Measurements from ENCODE around the gene CHD2. TPM values are rescaled to one million over a fixed set of nuclear protein-coding genes. Genes with fewer than 3 reads are reported as not detected.

Gene CHD2
- total RNA-seq, 1 donor from 2014 or later: 59.7 TPM

DNA sequence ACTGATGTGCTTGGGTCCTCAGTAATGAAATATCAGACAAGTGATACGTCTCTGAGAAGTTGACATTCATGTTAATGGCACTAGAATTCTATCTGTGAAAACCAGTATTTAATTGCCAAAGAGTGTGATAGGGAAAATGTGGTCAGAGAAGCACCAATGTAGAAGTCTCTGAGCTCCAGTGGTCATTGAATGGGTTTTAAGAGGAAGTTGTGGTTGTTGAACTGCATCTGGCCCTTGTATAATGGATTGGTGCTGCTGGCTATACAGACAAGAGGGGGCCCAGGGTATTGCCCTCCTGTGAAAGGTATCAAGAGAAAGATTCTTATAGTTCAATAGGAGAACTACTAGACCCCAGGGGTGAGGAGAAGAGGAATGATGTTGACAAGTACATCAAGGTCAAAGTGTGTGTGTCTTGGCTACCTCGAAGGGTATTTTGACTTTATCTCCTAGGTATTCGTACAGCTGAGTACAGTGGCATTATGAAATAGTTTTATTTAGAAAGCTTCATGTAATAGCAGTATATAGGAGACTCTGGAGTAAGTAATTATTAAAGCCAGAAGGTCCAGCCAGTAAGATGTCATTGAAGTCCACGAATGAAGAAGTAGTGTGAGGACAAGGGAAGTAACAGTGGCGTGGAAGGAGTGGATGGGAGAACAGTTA is 47.1 kb downstream of the CHD2 start:
- TF ChIP-seq CTCF (IDR thresholded peaks at IDR 0.05): no peak
- Mint-ChIP-seq H3K9me3 (ENCODE audit: low read depth) (peaks cover 19% of the 10 kb centered on the region), H3K4me1 (ENCODE audit: low read depth) (peaks cover 50% of the 10 kb centered on the region), H3K27ac (ENCODE audit: unreplicated experiment) (peak overlapping the region; percentile 23), H3K4me3 (ENCODE audit: unreplicated experiment) (no peak overlapping the region), H3K27me3 (ENCODE audit: low read depth) (no peaks in the 10 kb centered on the region), H3K36me3 (ENCODE audit: low read depth) (peaks cover 68% of the 10 kb centered on the region)
- DNase-seq (ENCODE audit: low spot score): no peak

- Mint-ChIP-seq H3K36me3 (ENCODE audit: low read depth) (peaks cover 56% of the 10 kb centered on the region), H3K4me3 (ENCODE audit: unreplicated experiment) (no peak overlapping the region), H3K9me3 (ENCODE audit: low read depth) (peaks cover 19% of the 10 kb centered on the region), H3K27ac (ENCODE audit: unreplicated experiment) (peak overlapping the region; percentile 69), H3K4me1 (ENCODE audit: low read depth) (peaks cover 27% of the 10 kb centered on the region), H3K27me3 (ENCODE audit: low read depth) (no peaks in the 10 kb centered on the region)
- TF ChIP-seq CTCF (IDR thresholded peaks at IDR 0.05): no peak
- no peak for DNase-seq (ENCODE audit: low spot score)
Measured at GRCh38 chr15:92949604-92950249, 49.6 kb downstream of the CHD2 start.

DNA sequence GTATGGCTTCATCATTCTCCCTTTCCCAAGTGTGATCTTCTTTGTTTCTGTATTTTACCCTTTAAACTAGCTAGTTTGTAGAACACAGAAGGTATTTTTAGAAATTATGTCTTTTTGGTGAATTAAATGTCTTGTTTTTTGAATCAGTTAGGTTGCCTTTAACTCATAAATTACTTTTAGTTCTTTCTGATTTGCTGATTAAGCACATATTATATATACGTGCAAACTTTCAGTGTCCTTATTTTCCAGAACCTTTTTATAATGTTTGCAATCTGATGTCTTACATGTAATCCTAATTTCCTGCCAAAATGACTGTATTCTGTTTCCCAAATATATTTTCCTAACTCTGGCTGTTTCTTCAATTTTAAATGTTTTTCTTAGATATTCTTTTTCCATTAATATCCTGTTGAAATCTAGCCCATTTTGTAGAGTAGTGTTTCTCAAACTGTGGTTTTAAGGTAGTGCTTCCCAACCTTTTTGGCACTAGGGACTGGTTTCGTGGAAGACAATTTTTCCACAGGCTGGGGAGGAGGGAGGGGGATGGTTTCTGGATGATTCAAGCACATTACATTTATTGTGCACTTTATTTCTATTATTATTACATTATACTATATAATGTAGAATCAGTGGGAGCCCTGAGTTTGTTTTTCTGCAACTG is 51.8 kb downstream of the CHD2 start:
- Mint-ChIP-seq H3K27ac (ENCODE audit: unreplicated experiment) (peak overlapping the region; percentile 32), H3K9me3 (ENCODE audit: low read depth) (peaks cover 19% of the 10 kb centered on the region), H3K4me3 (ENCODE audit: unreplicated experiment) (no peak overlapping the region), H3K27me3 (ENCODE audit: low read depth) (no peaks in the 10 kb centered on the region), H3K4me1 (ENCODE audit: low read depth) (peaks cover 22% of the 10 kb centered on the region), H3K36me3 (ENCODE audit: low read depth) (peaks cover 61% of the 10 kb centered on the region)
- TF ChIP-seq CTCF (IDR thresholded peaks at IDR 0.05): no peak
- no peak for DNase-seq (ENCODE audit: low spot score)

DNA sequence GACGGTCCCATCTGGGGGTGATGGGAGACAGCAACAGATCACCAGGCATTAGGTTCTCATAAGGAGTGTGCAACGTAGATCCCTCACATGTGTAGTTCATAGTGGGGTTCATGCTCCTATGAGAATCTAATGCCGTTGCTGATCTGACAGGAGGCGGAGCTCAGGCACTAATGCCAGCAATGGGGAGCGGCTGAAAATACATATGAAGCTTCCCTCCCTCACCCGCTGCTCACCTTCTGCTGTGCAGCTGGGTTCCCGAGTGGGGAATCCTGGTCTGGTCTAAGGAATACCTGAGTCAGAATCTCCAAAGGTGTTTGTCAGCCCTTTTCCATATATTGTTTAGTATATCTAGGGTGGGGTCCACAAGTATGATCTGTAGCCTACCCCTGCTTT is 52.3 kb downstream of the CHD2 start:
- DNase-seq (ENCODE audit: low spot score): no peak
- Mint-ChIP-seq H3K27ac (ENCODE audit: unreplicated experiment) (peak overlapping the region; percentile 32), H3K9me3 (ENCODE audit: low read depth) (peaks cover 19% of the 10 kb centered on the region), H3K4me1 (ENCODE audit: low read depth) (peaks cover 22% of the 10 kb centered on the region), H3K27me3 (ENCODE audit: low read depth) (no peaks in the 10 kb centered on the region), H3K36me3 (ENCODE audit: low read depth) (peaks cover 60% of the 10 kb centered on the region), H3K4me3 (ENCODE audit: unreplicated experiment) (no peak overlapping the region)
- TF ChIP-seq CTCF (IDR thresholded peaks at IDR 0.05): no peak

- Mint-ChIP-seq H3K9me3 (ENCODE audit: low read depth) (peaks cover 13% of the 10 kb centered on the region), H3K27ac (ENCODE audit: unreplicated experiment) (peak overlapping the region; percentile 63), H3K36me3 (ENCODE audit: low read depth) (peaks cover 57% of the 10 kb centered on the region), H3K4me1 (ENCODE audit: low read depth) (peaks cover 30% of the 10 kb centered on the region), H3K27me3 (ENCODE audit: low read depth) (no peaks in the 10 kb centered on the region), H3K4me3 (ENCODE audit: unreplicated experiment) (no peak overlapping the region)
- DNase-seq (ENCODE audit: low spot score): no peak
- TF ChIP-seq CTCF (IDR thresholded peaks at IDR 0.05): no peak
Measured at GRCh38 chr15:92953566-92953965, 53.4 kb downstream of the CHD2 start.
